Myocyte (in vitro differentiated cells): ENCODE results near the gene ITPR2. TPM values are rescaled to one million over a fixed set of nuclear protein-coding genes. Genes with fewer than 3 reads are reported as not detected.

Experiments
- DNase-seq: peaks from one replicate; pipeline ENCODE4 v3.0.0-alpha.2; 2012; ENCODE audit warnings: low read depth
- total RNA-seq: library from RNA; depleted of rRNA; stranded (reverse); fragments of >200 nt; gene quantifications from 2 replicates; pipeline ENCODE4 v1.2.3, GENCODE V29; 2014

ITPR2 gene
- total RNA-seq, 1 donor from 2014 or later: 8.9 TPM

GRCh38 chr12:26425587-26426260 lies 407.3 kb downstream of the ITPR2 start:
- no peak for DNase-seq

DNA sequence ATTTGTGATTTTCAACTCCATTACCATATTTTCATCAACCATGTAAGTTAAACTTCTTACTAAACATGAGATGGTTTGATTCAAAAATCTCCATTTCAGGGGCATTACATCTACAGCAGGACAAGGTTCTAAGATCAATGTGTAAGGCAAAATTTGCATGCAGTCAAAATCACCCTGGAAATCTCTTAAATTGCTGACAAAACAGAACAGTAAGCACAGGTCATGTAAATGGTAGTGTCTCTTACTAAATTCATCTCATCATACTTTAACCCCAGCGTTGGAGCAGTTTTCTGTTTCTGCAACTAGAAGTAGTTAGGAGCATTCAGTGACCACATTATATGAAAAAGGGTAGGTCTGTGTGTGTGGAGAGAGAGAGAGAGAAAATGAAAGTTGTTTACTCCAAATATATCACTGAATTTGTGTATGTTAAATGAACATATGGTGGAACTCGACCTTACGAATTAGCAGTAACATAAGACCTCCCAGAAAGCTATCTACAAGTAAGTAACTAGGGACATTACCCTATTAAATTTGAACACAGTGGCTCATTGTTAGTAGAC lies 410.1 kb downstream of the ITPR2 start:
- DNase-seq: no peak

DNA sequence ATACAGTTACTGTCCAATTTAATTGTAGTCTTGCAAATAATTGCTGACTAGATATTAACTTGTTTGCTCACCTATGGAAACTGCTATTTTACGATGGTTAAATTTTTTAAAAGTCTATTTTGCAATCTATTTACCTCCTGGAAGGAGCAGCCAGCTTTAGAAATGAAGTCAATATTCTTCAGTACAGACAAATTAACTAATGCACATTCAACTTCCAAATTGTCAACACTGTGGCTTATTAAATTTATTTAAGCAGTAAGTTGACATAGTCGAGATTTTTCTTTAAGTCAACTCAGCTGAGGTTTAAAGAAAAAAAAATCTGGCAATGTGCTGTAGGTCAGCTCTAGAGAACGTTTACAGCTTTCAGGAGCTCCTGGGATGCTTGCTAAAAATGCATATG lies 416.4 kb downstream of the ITPR2 start:
- no peak for DNase-seq

- no peak for DNase-seq
Observed at GRCh38 chr12:26410689-26411088, 422.3 kb downstream of the ITPR2 start.

DNA sequence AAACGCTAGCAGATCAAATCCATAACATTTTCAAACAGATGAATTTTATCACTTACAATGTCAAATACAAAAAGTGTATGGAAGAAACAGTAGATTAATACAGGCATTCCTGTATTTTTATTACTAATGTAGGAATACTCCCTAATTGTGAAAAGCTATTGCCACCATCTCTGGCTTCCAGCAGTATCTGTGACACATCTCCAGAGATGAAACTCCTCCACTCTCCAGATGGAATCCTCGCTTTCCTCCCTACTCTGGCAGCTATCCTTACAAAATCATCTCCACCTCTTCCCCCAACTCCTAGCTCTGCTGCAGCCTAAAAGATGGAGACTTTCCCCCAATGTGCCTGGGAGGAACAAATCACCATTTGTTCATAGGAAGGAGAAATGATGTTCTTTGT lies 426.2 kb downstream of the ITPR2 start:
- no peak for DNase-seq

DNA sequence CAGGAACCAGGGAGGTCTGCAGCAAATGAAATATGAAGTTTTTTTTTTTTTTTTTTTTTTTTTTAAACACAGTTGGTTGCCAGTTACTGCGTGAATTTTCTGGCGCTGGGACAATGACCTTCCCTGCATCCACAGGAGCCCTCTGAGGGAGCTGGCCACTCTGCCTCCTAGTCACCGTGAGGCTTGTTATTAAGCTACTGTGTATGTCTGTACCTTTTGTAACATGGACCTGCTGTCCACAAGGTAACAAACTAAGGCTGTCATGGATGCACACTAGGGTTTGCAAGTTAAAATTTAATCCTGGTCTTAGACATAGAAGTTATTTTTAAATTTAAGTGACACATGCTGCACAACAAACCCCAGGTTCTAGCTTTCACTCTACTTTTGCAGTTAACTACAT lies 426.6 kb downstream of the ITPR2 start:
- no peak for DNase-seq

- DNase-seq: no peak
Observed at GRCh38 chr12:26403601-26404000, 429.4 kb downstream of the ITPR2 start.

DNA sequence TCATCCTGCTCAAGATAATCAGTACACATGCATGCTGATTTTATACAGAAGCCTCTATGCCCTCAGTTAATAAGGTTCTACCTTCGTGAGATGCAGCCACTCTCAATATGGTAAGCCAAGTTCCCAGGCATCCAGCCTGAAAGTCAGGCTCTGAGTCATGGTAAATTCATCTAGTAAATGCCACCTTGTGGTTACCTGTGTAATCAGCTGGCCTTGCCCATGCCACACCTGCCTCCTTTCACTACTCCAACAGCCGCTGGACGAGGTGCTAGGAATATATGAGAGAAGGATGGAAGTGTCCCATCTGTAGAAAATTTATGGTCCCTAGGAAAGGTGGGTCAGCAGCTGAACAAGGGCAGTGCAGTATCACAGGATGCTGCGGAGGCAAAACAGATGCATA lies 430.3 kb downstream of the ITPR2 start:
- no peak for DNase-seq

DNA sequence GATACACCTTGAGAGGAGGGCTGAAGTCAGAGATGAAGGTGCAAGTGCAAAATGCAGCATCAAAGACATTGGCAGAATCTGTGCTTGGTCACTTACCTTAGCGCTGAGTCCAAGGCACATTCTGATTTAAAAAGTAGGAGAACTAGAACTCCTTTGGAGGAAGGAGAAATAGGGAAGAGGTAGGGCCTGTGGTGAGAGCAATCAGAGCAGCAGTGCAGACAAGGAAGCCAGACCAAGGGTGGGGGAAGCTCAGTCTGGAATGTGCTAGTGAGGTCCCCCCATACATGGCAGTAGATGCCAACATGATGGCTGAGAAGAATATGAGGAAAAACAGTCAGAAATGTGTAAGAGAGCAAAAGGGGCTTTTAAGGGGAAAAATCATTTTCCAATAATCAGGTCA lies 431.1 kb downstream of the ITPR2 start:
- DNase-seq: no peak

DNA sequence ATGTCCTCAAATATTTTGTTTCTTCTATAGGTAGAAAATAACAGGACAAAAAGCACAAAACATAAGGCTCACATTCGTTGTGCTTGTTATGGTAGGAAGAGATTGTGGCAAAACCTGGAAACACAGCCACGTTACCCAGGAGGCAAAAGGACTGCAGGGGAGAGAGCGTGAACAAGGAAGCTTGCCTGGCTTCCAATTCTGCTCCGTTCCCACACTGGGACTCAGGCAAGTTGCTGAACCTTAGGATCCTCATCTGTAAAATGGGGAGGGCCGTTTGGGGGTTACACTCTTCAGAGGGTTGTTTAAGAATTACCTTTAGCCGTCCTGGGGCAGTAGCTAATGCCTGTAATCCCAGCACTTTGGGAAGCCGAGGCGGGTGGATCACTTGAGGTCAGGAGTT lies 432.4 kb downstream of the ITPR2 start:
- DNase-seq: no peak

GRCh38 chr12:26399381-26399780 lies 433.6 kb downstream of the ITPR2 start:
- no peak for DNase-seq

DNA sequence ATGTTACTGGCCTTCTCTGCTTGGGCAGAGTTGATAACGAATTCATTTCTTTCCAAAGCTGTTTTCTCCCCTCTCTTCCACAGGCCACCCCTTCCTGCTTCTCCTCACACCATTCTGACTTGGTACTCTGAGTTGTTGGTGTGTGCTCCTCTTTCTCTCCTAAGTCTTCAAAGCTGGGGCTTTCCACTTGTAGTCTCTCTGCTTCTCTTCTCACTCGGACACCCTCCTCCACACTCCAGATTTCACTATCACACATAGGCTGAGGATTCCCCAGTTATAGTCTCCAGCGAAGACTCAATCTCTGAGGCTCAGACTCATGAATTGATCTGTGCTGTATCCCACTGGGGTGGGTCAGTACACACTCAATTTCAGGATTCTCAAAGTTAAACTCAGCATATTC lies 436.6 kb downstream of the ITPR2 start:
- no peak for DNase-seq

DNA sequence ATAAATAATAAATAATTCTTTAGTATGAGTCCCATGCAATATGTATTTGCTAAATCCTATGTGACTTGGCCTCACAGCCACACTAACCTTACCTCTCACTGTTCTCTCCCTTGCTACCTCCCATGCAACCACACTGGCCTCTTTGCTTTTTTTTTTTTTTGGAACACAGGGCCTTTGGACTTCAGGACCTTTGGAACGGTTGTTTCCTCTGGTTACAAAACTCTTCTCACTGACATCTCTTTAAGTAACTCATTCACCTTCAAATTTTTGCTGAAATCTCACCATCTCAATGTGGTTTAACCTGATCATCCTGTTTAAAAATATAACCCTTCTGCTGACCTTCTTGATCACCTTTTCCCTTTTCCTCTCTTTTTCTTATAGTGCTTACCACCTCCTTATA lies 443.7 kb downstream of the ITPR2 start:
- DNase-seq: no peak

GRCh38 chr12:26384536-26384935 lies 448.5 kb downstream of the ITPR2 start:
- DNase-seq: no peak

GRCh38 chr12:26383041-26383440 lies 450.0 kb downstream of the ITPR2 start:
- no peak for DNase-seq

DNA sequence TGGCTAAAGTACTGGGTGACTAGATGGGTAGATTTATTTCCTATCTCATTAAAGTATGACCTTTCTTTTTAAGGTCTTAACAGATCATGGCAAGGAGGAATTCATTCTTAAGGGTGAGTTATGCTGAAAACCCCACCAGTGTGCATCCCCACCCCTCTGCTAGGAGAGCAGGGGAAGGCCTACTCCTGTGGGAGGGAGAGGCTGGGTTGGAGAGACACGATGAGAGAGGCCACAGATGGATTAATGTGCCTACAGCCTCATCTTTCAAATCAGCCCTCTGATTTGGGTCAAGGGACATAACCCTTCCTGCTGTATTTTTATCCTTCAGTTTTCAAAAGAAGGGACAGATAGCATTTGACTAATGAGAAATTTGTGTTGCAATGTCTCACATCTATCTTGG lies 452.1 kb downstream of the ITPR2 start:
- DNase-seq: no peak

DNA sequence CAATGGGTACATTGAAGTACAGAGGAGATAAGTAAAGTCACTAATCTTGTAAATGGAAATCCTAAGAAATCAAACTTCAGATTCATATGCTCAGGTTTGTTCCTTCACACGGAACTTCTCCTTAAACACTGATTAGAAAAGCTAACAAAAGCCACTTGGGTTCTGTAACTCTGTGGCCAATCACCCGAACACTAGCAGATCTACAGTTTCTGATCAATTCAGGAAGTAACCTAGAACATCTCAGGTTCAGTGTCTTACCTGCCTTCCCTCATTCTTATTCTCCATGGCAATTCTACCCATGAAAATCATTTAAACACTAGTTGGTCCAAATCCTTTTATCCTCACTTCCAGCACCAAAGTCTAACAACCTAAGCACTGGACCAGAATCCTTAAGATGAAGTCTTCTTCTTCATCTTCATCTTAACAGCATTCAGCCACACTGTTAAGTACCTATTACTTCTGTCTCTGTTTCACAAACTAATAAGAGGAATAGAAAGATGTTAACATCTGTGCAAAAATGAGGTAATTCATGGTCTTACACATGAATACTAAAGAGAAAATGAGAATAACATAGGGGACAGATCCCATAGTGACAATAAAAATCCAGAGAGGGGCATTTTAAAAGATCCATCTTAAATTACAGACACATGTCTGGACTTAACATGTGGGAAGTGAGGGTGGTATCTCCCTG lies 453.1 kb downstream of the ITPR2 start:
- DNase-seq: no peak

- DNase-seq: no peak
Observed at GRCh38 chr12:26378711-26379110, 454.3 kb downstream of the ITPR2 start.

DNA sequence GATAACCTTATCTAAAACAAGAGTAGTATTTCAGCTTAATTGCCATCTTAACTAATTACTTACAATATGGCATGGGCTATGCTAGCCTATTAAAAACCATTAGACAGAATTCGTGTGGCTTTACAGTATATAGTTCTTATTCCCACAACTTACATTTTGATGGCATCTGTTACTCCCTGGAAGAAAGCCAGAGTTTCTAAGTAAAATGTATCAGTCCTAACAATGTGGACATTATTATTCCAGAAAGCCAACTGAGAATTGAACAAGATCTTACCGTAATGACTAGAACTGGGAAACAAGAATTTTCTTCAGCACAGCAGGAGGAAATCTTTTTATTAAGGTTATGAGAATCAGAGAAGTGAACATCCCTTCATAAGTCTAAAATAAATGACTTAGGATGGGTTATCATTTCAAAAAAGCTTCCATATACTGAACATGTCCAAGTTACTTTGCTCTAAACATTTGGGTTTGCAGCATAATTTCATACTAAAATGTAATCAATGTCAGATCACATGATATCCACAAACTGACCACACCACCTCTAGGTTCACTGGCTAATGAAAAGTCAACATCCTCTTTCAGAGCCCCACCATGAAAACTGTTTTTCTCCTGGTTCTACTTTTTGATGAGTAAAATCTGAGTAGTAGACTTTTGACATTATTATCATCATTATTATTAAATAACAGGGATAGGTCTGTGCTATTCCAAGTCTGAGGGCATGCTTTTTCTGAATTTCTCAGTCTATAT lies 457.9 kb downstream of the ITPR2 start:
- DNase-seq: no peak

DNA sequence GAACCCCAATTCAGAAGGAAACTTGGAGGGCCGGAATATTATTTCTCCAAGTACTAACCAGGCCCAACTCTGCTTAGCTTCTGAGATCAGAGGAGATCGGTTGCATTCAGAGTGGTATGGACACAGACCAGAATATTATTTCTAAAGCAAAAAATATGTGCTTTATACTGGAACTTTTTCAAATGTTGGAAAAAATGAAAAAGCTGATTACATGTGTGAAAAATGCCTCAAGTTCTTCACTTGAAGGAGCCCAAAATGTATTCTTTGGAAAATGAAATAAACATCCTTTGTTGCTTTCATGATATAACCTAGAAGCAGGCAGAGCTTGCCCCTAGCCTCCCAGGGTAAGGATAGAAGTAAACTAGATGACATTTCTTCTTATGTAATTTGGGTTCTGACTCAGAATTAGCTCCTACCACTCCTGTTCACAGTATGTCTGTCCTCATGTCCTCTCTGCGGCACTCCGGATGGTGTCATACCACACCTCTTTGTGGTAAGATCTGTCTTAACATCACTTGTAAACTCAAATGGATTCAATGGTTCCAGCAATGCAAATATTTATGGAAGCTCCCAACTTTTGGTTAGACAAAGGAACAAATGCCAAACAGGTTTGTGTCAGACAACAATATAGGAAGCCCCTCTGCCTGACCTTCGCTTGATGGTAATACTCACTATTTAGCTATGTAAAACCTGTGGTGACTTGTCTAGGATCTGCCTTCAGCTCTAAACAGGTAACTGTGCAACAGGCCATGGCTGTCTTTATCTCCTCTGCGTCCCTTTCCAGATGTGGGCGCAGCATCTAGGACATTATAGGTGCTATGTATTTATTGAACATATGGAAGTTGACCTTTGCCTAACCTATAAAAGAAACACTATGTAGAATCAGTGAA lies 459.1 kb downstream of the ITPR2 start:
- no peak for DNase-seq

DNA sequence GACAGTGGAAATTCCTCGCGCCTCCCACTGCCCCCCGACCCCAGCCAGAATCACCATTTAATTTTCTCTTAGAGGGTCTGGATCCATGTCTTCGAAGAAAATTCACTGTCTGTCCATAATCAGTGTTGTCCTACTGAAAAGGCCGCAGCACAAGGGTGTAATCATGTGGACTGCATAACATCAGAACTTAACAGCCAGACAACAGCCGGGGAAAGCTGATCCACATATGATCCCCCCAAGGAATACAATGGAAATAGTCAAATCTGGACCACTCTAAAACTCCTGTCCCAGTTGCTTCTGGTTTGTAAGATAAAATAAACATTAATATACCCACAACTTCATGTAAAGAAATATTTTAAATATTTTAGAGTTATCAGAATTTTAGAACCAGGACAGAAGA lies 460.1 kb downstream of the ITPR2 start:
- DNase-seq: no peak
